ENCODE measurements around the gene FAM217B.
A peak's percentile ranks its signal among the peaks of the same experiment; 100 is the strongest.

Gene FAM217B, protein sequence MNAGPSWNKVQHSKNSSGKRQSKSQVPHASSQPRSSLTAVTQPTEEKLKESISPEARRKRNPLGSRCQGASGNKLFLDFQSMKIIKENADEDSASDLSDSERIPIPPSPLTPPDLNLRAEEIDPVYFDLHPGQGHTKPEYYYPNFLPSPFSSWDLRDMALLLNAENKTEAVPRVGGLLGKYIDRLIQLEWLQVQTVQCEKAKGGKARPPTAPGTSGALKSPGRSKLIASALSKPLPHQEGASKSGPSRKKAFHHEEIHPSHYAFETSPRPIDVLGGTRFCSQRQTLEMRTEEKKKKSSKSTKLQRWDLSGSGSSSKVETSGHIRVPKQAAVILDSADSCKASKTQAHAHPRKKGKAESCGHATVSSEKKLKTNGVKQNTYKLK

DNA sequence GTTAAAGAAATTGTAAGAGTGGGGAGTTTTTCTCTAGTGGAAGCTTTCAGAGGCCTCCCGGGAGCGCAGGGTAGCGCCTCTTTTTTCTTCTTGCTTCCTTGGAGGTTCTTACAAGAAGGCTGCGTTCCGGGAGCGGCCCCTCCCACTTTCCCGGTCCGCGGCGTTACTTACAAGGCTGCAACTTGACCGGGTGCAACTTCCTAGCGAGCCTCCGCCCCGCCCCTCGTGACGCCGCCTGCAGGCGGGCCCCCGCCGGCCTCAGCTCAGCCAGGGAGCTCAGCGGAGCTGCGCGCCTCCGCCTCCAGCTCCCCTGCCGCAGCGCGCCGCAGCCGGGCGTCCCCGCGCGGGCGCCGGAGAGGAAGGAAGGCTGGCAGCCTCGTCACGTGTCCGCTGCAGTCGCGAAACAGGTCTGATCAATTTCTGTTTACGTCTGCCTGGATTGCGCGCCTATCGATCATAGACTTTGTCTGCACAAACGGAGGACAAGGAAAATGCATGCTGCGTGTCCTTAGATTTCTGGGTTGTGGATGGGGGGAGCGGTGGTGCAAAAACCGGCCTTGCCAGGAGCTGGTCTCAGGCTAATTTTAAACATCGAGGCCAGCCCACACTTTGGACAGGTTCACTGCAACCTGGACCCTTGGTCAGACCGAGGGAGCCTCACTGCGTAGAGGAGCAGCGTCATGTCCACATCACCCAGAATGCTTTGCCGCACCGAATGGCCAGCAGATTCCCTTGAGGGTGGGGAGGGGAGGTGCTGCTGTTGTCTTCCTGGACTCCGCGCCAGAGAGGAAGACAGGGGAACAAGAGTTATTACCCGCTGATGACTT lies at the start of gene FAM217B, which contains the start of gene PPP1R3D:
Gene FAM217B, plus strand, starts transcription at position 261 of the 827 bp plus-strand sequence. CDS start 3,555 bp downstream, outside the sequence.
Gene PPP1R3D, minus strand, starts transcription at position 177 of the 827 bp plus-strand sequence. CDS start 374 bp downstream, outside the sequence.
- DNase-seq (ENCODE audit: low spot score): peak; percentile 98

- no peak for DNase-seq (ENCODE audit: low spot score)
These were observed 48.6 kb upstream of the FAM217B start for GRCh38 chr20:59891581-59891980.

GRCh38 chr20:59895908-59896307 lies 44.3 kb upstream of the FAM217B start:
- no peak for DNase-seq (ENCODE audit: low spot score)

- no peak for DNase-seq (ENCODE audit: low spot score)
These were observed 37.7 kb upstream of the FAM217B start for GRCh38 chr20:59902470-59902869.

GRCh38 chr20:59903621-59904020 lies 36.6 kb upstream of the FAM217B start:
- no peak for DNase-seq (ENCODE audit: low spot score)

DNA sequence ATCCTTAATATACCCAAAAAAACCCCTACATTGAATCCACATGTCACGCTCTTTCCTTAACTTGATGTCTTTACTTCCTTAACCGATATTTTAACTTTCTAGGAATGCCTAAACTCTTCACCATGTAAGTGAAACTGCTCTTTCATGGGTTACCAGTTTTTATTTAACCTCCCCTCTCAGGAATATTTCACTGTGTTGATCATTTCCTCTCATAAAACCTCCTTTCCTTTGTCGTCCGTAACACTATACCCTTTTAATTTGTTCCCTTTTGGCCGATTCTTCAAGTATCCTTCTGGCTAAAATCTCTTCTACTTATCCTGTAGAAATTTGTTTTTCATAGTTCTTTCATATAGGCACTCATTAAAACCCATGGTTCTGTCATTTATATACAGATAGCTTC lies 31.3 kb upstream of the FAM217B start:
- DNase-seq (ENCODE audit: low spot score): no peak

- no peak for DNase-seq (ENCODE audit: low spot score)
These were observed 29.1 kb upstream of the FAM217B start for GRCh38 chr20:59911041-59911440.

DNA sequence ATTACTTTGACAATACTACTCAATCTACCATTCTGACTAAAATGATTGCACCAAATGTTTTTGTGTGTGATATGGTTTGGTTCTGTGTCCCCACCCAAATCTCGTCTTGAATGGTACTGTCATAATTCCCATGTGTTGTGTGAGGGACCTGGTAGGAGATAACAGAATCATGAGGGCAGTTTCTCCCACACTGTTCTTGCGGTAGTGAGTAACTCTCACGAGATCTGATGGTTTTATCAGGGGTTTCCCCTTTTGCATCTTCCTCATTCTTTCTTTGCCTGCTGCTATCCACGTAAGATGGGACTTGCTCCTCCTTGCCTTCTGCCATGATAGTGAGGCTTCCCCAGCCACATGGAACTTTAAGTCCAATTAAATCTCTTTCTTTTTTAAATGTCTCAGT lies 27.6 kb upstream of the FAM217B start:
- DNase-seq (ENCODE audit: low spot score): no peak

- DNase-seq (ENCODE audit: low spot score): no peak
These were observed 19.2 kb upstream of the FAM217B start for GRCh38 chr20:59920944-59921343.

DNA sequence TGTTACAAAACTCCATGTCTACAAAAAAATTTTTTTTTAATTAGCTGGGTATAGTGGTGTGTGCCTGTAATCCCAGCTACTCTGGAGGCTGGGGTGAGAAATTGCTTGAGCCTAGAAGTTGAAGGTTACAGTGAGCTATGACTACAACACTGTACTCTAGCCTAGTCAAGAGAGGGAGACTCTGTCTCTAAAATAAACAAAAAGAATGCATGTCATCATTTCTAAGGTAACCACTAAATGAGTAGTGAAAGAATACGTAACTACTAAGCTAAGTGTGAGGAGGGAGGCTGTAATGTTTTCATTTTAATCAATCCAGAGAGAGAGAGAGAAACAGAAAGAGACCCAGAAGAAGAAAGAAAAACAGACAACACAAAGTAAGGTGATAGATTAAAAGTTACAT lies 16.7 kb upstream of the FAM217B start:
- DNase-seq (ENCODE audit: low spot score): no peak

DNA sequence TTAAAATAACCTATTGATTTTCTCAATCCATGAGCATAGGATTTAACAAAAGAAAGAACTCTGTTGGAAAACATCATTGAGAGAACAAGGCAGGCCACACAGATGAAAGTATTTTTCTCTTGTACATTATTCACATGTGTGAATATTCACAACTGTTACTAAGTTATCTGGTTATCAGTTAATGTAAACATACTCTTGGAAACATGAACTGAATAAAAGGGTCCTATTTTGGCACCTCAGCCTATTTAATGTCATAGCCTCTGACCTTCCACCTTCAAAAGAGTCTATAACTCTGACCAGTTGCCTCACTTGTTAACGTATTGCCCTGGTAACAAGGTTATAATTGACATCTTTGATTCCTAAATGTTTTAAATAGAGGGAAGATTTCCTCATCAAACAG lies 14.8 kb upstream of the FAM217B start:
- DNase-seq (ENCODE audit: low spot score): no peak

DNA sequence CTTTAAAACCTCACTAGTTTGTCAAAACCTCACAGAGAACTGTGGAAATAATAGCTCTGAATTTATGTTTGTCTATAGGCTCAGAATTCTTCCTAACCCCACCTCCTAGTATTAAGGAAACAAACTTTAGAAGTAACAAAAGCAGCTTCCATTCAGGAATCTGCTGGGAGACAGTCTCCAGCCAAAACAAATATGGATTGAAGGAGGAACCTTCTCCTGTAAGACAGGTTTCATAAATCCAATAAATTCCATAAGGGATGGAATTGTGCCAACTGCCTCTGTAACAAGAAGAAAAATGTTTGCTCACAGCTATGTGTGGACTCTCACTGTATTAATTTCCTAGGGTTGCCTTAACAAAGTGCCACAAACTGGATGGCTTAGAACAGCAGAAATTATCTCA lies 14.3 kb upstream of the FAM217B start:
- DNase-seq (ENCODE audit: low spot score): no peak

DNA sequence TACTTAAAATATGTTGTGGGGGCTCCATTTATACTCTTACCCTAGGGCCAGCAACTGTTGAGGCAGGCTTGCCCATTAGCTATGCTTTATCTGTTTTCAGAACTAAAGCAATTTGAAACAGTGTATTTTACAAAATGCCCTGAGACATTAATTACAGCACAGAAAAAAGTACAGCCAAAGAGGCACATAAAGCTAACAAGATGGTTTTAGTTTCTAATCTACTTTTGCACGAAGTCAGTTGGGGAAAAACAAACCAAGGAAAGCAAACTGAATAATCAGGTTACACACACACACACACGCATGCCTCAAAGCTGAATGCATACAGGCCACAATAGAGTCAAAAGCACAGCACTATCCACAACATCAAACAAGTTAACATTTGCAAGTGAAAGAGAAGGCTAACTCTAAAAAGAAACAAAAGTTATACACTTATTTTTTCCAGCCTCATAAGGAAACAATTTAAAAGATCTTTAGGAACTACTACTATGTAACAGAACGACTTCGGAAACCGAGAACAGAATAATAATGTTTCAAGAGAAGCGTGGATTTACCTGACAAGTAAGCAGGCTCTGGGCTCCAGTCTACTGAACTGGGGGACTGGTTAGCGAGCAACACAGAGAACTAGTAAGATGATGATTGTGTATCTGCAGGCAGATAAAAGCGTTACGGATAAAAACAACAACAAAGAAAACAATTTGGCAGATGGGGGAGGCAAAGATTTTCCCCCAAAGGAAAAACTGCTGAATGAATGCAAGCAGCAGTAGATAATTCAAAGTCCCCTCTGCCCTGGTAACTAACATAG lies 8.5 kb upstream of the FAM217B start:
- no peak for DNase-seq (ENCODE audit: low spot score)

DNA sequence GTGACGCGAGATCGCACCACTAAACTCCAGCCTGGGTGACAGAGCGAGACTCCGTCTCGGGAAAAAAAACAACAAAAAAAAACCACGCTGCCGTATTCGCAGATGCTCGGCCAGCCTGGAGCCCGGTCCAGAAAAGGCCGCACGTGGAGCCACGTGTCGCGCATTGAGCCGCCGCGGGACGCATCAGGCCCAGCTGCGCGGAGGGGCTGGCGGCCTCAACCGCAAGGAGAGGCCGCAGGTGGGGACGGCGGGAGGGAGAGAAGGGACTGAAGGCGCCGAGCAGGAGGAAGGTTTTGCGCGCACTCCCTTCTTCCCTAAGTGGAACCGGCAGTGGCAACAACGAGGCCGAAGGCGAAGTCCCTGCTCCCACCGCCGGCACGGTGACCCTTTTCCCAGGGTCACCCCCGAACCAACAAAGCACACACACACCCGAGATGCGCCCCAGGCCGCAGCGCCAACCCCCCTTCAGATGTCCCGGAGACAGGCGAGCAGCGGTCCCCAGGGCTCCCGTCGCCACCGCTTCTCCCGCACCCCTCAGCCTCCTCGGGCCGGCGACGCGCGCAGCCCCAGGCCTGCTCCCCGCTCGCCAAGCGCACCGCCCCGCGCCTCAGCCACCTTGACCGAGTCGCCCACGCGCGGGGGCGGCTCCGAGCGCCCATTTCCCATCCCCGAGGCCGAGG lies 7.4 kb upstream of the FAM217B start:
- no peak for DNase-seq (ENCODE audit: low spot score)

GRCh38 chr20:59933296-59933848 lies 6.8 kb upstream of the FAM217B start, which contains the start of gene SYCP2:
Gene SYCP2, minus strand, starts transcription at chr20:59933637. Its CDS starts 11,224 bp downstream, at chr20:59922413.
- peak; percentile 77 for DNase-seq (ENCODE audit: low spot score)

- peak; percentile 90 for DNase-seq (ENCODE audit: low spot score)
These were observed 6.2 kb upstream of the FAM217B start for GRCh38 chr20:59933849-59934585.

DNA sequence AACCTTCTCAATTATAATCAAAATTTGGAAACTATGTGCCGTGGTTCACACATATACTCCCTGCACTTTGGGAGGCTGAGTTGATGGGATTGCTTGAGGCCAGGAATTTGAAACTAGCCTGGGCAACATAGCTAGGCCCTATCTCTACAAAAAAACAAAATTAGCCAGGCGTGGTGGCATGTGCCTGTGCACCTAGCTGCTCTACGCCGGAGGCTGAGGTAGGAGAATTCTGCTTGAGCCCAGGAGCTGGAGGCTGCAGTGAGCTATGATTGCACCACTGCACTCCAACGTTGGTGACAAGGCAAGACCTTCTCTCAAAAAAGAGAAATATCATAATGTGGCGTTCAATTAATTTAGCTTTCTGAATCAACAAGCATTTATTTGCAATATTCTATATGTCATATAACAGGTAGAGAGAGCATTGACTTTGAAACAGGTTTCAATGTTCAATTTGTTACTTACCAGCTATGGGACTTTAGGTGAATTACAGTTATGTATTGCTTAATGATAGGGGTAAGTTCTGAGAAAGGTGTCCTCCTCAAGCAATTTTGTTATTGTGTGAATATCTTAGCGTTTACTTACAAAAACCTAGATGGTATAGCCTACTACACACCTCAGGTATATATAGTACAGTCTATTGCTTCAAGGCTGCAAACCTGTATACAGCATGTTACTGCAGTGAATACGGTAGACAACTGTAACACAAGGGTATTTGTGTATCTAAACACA lies 4.6 kb upstream of the FAM217B start:
- DNase-seq (ENCODE audit: low spot score): no peak

DNA sequence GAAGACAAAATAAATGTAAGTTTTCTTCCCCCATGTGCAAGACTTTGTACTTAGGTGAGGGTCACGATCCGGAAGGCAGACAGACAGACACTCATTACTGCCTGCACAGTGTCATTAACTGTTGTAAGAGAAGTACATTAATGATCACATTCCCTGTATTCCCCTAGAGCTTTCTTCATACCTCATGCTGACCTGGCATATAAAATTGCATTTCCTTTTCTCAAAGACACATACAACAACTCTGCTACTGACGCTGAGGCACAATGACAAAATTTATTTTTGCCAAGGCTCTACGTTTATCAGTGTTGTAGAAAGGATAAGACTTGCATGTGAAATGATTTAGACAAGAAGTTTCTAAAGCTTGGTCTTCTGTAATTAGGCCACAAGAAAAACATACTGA lies 3.8 kb upstream of the FAM217B start:
- DNase-seq (ENCODE audit: low spot score): no peak

GRCh38 chr20:59937150-59937549 lies 3.0 kb upstream of the FAM217B start:
- no peak for DNase-seq (ENCODE audit: low spot score)

DNA sequence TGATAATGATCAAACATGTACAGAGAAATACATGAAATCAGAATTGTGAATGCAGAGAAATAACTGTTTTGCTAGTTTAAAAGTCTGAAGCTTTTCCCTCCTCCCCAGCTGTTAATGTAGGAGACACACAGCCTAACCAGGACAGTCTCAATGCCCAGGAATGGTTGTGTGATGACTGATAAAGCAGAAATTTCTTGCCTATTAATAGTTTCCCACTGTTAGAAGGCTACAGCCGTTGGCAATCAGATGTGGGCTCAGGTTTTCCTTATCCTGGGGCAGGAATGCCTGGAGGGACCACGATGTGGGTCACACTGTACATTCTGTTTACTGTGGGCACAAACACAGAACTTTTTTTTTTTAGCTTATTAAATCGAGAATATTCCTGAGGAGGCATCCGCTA lies 2.0 kb upstream of the FAM217B start:
- DNase-seq (ENCODE audit: low spot score): peak; percentile 80
